NB4 (cell line): ENCODE results near the gene DAAM2.

ENCODE experiments used
- DNase-seq: peaks from one replicate; pipeline ENCODE4 v3.0.0; 2010; ENCODE audit warnings: low read depth
- H3K4me3 ChIP-seq: one replicate; pipeline ENCODE4 v1.5.1; 2011; ENCODE audit warnings: mild to moderate bottlenecking, low read depth, low read length, moderate library complexity
- CTCF ChIP-seq: IDR thresholded peaks from one replicate; pipeline ENCODE4 v1.5.1; 2012; ENCODE audit warnings: low read depth, low read length
- MAX ChIP-seq: IDR thresholded peaks from 2 replicates; pipeline ENCODE4 v1.6.1; 2011; ENCODE audit warnings: low read depth, low read length
- MYC ChIP-seq: IDR thresholded peaks from 2 replicates; pipeline ENCODE4 v1.6.1; 2011; ENCODE audit warnings: low read depth, low read length
- POLR2A ChIP-seq: IDR thresholded peaks from 2 replicates; pipeline ENCODE4 v1.6.1; 2011; ENCODE audit warnings: mild to moderate bottlenecking; ENCODE audit not compliant: insufficient read length; ENCODE audit errors: extremely low read depth

DAAM2 gene

GRCh38 chr6:39910744-39911143, 118.6 kb downstream of the DAAM2 start:
- no peak overlapping the region for H3K4me3 ChIP-seq
- no peak for DNase-seq
- TF ChIP-seq MYC: no peak
- no peak for TF ChIP-seq POLR2A
- TF ChIP-seq MAX: no peak
- no peak for TF ChIP-seq CTCF

GRCh38 chr6:39911513-39912125, 119.4 kb downstream of the DAAM2 start:
- no peak overlapping the region for H3K4me3 ChIP-seq
- no peak for DNase-seq
- no peak for TF ChIP-seq POLR2A
- TF ChIP-seq MYC: no peak
- no peak for TF ChIP-seq CTCF
- no peak for TF ChIP-seq MAX

- no peak for DNase-seq
- TF ChIP-seq MAX: no peak
- no peak overlapping the region for H3K4me3 ChIP-seq
These were observed 120.3 kb downstream of the DAAM2 start for GRCh38 chr6:39912446-39912845.

- TF ChIP-seq MYC: no peak
- TF ChIP-seq POLR2A: no peak
- no peak for TF ChIP-seq CTCF
- TF ChIP-seq MAX: no peak
- no peak for DNase-seq
- H3K4me3 ChIP-seq: no peak overlapping the region
These were observed 121.3 kb downstream of the DAAM2 start for GRCh38 chr6:39913391-39913916.

- H3K4me3 ChIP-seq: no peak overlapping the region
- TF ChIP-seq CTCF (no peak), MAX (no peak), MYC (no peak), POLR2A (no peak)
- no peak for DNase-seq
These were observed 122.1 kb downstream of the DAAM2 start for GRCh38 chr6:39914239-39914638.

- H3K4me3 ChIP-seq: no peak overlapping the region
- DNase-seq: no peak
- TF ChIP-seq MYC (no peak), POLR2A (no peak), MAX (no peak), CTCF (no peak)
These were observed 123.7 kb downstream of the DAAM2 start for GRCh38 chr6:39915866-39916265.
